H9 (cell line): ENCODE data around the gene ASMT. TPM values are rescaled to one million over a fixed set of nuclear protein-coding genes. Genes with fewer than 3 reads are reported as not detected.

Experiments used
- DNase-seq: peaks from one replicate; pipeline ENCODE4 v3.0.0-alpha.2; 2017
- H2AFZ ChIP-seq: one replicate; pipeline ENCODE4 v1.6.1; 2013; ENCODE audit warnings: mild to moderate bottlenecking, low read length, control low read depth, moderate library complexity
- H2AK5ac ChIP-seq: 2 replicates; pipeline ENCODE4 v1.6.1; 2013; ENCODE audit warnings: low read length, control low read depth, mixed read lengths; ENCODE audit not compliant: insufficient read length
- H2BK120ac ChIP-seq: one replicate; pipeline ENCODE4 v1.6.1; 2013; ENCODE audit warnings: low read depth, mild to moderate bottlenecking, low read length, control low read depth, inconsistent platforms; ENCODE audit not compliant: poor library complexity, severe bottlenecking
- H2BK12ac ChIP-seq: 2 replicates; pipeline ENCODE4 v1.6.1; 2013; ENCODE audit warnings: low read length, control low read depth, mixed read lengths, low read depth; ENCODE audit not compliant: insufficient read length
- H2BK15ac ChIP-seq: 2 replicates; pipeline ENCODE4 v1.6.1; 2013; ENCODE audit warnings: low read depth, low read length, control low read depth
- H2BK20ac ChIP-seq: one replicate; pipeline ENCODE4 v1.6.1; 2013; ENCODE audit warnings: low read depth, mild to moderate bottlenecking, low read length, control low read depth, inconsistent platforms; ENCODE audit not compliant: poor library complexity, severe bottlenecking
- H2BK5ac ChIP-seq: 2 replicates; pipeline ENCODE4 v1.6.1; 2013; ENCODE audit warnings: low read length, control low read depth, mixed read lengths; ENCODE audit not compliant: insufficient read length
- H3K14ac ChIP-seq: 2 replicates; pipeline ENCODE4 v1.6.1; 2013; ENCODE audit warnings: low read length, control low read depth; ENCODE audit not compliant: insufficient read depth
- H3K18ac ChIP-seq: 2 replicates; pipeline ENCODE4 v1.6.1; 2013; ENCODE audit warnings: low read depth, mild to moderate bottlenecking, mixed read lengths, low read length, control low read depth; ENCODE audit not compliant: insufficient read length
- H3K23ac ChIP-seq: 2 replicates; pipeline ENCODE4 v1.6.1; 2013; ENCODE audit warnings: low read length, control low read depth, mixed read lengths, low read depth; ENCODE audit not compliant: insufficient read length
- H3K23me2 ChIP-seq: 2 replicates; pipeline ENCODE4 v1.6.1; 2013; ENCODE audit warnings: low read depth, mild to moderate bottlenecking, mixed read lengths, low read length, control low read depth; ENCODE audit not compliant: insufficient read length, poor library complexity, severe bottlenecking
- H3K27ac ChIP-seq: 2 replicates; pipeline ENCODE4 v1.5.1; 2013; ENCODE audit warnings: low read length, control low read depth, mixed read lengths, low read depth; ENCODE audit not compliant: insufficient read length
- H3K27me3 ChIP-seq: 2 replicates; pipeline ENCODE4 v1.6.1; 2013; ENCODE audit warnings: low read length, control low read depth, inconsistent platforms; ENCODE audit not compliant: insufficient read depth
- H3K4ac ChIP-seq: 2 replicates; pipeline ENCODE4 v1.6.1; 2013; ENCODE audit warnings: low read depth, mild to moderate bottlenecking, control low read depth, inconsistent platforms, low read length, moderate library complexity
- H3K4me1 ChIP-seq: 2 replicates; pipeline ENCODE4 v1.6.1; 2013; ENCODE audit warnings: low read length, control low read depth, inconsistent platforms; ENCODE audit not compliant: insufficient read depth
- H3K4me2 ChIP-seq: 2 replicates; pipeline ENCODE4 v1.6.1; 2013; ENCODE audit warnings: low read length, control low read depth, mixed read lengths; ENCODE audit not compliant: insufficient read length, insufficient read depth
- H3K56ac ChIP-seq: 2 replicates; pipeline ENCODE4 v1.6.1; 2013; ENCODE audit warnings: low read depth, mild to moderate bottlenecking, mixed read lengths, low read length, control low read depth; ENCODE audit not compliant: insufficient read length
- H3K79me1 ChIP-seq: 2 replicates; pipeline ENCODE4 v1.6.1; 2013; ENCODE audit warnings: low read depth, mild to moderate bottlenecking, moderate library complexity, low read length, control low read depth, inconsistent platforms; ENCODE audit not compliant: insufficient read depth, poor library complexity, severe bottlenecking
- H3K79me2 ChIP-seq: 2 replicates; pipeline ENCODE4 v1.6.1; 2013; ENCODE audit warnings: low read length, control low read depth, inconsistent platforms; ENCODE audit not compliant: insufficient read depth
- H3K9ac ChIP-seq: 2 replicates; pipeline ENCODE4 v1.6.1; 2013; ENCODE audit warnings: low read length, control low read depth, mixed read lengths; ENCODE audit not compliant: insufficient read length; ENCODE audit errors: extremely low read depth
- H3K9me3 ChIP-seq: one replicate; pipeline ENCODE4 v1.6.1; 2013; ENCODE audit warnings: low read depth, low read length, inconsistent platforms; ENCODE audit not compliant: control insufficient read depth
- H3T11ph ChIP-seq: one replicate; pipeline ENCODE4 v1.6.1; 2013; ENCODE audit warnings: mild to moderate bottlenecking, low read length, control low read depth, inconsistent platforms
- H4K20me1 ChIP-seq: one replicate; pipeline ENCODE4 v1.6.1; 2013; ENCODE audit not compliant: control insufficient read depth, insufficient read length, insufficient read depth
- H4K5ac ChIP-seq: 2 replicates; pipeline ENCODE4 v1.6.1; 2013; ENCODE audit warnings: low read depth, mild to moderate bottlenecking, mixed read lengths, low read length, control low read depth; ENCODE audit not compliant: insufficient read length
- H4K8ac ChIP-seq: replicated peaks from 2 replicates; pipeline ENCODE4 v1.6.1; 2013; ENCODE audit warnings: low read length, control low read depth, mixed read lengths, low read depth; ENCODE audit not compliant: insufficient read length
- H4K91ac ChIP-seq: 2 replicates; pipeline ENCODE4 v1.6.1; 2013; ENCODE audit warnings: low read depth, mild to moderate bottlenecking, moderate library complexity, mixed read lengths, low read length, control low read depth; ENCODE audit not compliant: insufficient read length
- H3K27ac Mint-ChIP-seq, 3 experiments: 2 replicates in 2 of 3; 3 replicates in 1 of 3; pipeline ENCODE4 v1.8.0; 2020 to 2021; ENCODE audit warnings: mixed read lengths in 3 of 3, mild to moderate bottlenecking in 1 of 3, moderate library complexity in 1 of 3
- H3K27me3 Mint-ChIP-seq: 2 replicates; pipeline ENCODE4 v1.8.0; 2021; ENCODE audit warnings: low read depth, mild to moderate bottlenecking, moderate library complexity, mixed read lengths
- H3K36me3 Mint-ChIP-seq, 3 experiments: 2 replicates in 2 of 3; 3 replicates in 1 of 3; pipeline ENCODE4 v1.8.0; 2020 to 2021; ENCODE audit warnings: low read depth in 3 of 3, mixed read lengths in 3 of 3; ENCODE audit not compliant: insufficient read depth in 1 of 3
- H3K4me1 Mint-ChIP-seq, 2 experiments: 2 replicates each; pipeline ENCODE4 v1.8.0; 2020; ENCODE audit warnings: mixed read lengths in 2 of 2
- H3K4me3 Mint-ChIP-seq, 2 experiments: 2 replicates in 1 of 2; 3 replicates in 1 of 2; pipeline ENCODE4 v1.8.0; 2020 to 2021; ENCODE audit warnings: mild to moderate bottlenecking in 2 of 2, mixed read lengths in 2 of 2, moderate library complexity in 1 of 2
- H3K9me3 Mint-ChIP-seq, 2 experiments: 2 replicates in 1 of 2; 3 replicates in 1 of 2; pipeline ENCODE4 v1.8.0; 2020; ENCODE audit warnings: mild to moderate bottlenecking in 2 of 2, mixed read lengths in 2 of 2, moderate library complexity in 1 of 2
- WGBS: extraction: QIAGEN DNeasy Blood & Tissue Kit; methylation state at CpG from one replicate; pipeline ENCODE4 v1.1.7; 2013; ENCODE audit warnings: missing lambda C conversion rate, low lambda C conversion rate, mixed read lengths; ENCODE audit not compliant: insufficient read length; ENCODE audit errors: extremely low coverage; 5-methylcytosine and 5-hydroxymethylcytosine counted together
- total RNA-seq: library from RNA; stranded (reverse); gene quantifications from 2 replicates; pipeline ENCODE4 v1.2.1, GENCODE V29; 2021
- TF ChIP-seq, protein P1 (sequence below): fragments of 200-600 bp; sonication (generic); conservative IDR thresholded peaks from 3 replicates; pipeline ENCODE4 v1.8.0; 2021; ENCODE audit warnings: antibody characterized with exemption, mild to moderate bottlenecking

ASMT gene
- total RNA-seq, 1 experiment from 2014 or later, result 1.4 TPM

DNA sequence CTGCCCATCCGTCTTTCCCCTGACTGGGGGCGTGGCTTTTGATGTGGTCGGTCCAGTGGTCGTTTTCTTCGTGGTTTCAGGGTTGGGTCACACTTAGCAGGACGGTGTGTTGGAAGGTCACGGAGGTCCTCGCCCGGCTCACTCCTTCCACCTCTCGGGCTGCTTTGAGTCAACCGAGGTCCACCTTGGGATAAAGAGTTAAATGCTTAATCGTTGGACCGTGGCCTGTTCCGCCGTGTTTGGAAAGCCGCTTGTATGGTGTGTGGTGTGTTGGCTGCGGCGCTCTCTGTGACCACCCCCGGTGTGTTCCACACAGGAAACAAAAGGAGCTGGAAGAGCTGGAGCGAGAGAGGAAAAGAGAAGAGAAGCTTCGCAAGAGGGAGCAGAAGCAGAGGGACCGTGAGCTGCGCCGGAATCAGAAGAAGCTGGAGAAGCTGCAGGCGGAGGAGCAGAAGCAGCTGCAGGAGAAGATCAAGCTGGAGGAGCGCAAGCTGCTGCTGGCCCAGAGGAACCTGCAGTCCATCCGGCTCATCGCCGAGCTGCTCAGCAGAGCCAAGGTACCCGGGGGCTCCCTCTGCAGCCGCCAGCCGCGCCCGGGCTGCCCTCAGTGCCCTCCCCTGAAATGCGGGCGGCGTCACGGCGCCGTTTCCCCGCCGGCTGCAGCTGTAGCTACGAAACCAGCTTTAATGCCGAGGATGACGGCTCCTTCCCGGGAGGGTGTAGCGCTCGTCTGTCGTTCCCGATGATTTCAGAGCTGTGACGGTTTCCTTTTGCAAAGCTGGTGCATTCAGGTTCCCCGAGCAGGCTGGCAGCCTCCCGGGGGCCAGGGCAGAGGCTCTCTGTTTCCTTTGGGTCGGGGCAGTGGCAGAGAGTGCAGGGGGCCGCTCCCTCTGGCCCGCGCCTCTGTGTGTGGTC lies 15.7 kb upstream of the ASMT start:
- Histone ChIP-seq H3T11ph (no peak overlapping the region), H3K4me2 (no peak overlapping the region), H2BK15ac (no peak overlapping the region), H3K23ac (no peak overlapping the region), H4K8ac (no peak overlapping the region), H3K79me2 (peaks cover 9% of the 10 kb centered on the region; the same call in 1 of the 2 replicates), H3K79me1 (peaks cover 11% of the 10 kb centered on the region), H2AK5ac (no peak overlapping the region), H3K4me1 (no peaks in the 10 kb centered on the region), H3K27me3 (no peaks in the 10 kb centered on the region), H2BK12ac (no peak overlapping the region), H3K9ac (no peak overlapping the region), H3K14ac (no peak overlapping the region), H3K4ac (no peak overlapping the region), H4K20me1 (peaks cover 4% of the 10 kb centered on the region), H3K27ac (no peak overlapping the region), H2BK5ac (no peak overlapping the region), H4K91ac (no peak overlapping the region), H2BK120ac (no peak overlapping the region), H3K9me3 (no peaks in the 10 kb centered on the region), H2AFZ (no peak overlapping the region), H3K18ac (no peak overlapping the region), H2BK20ac (no peak overlapping the region), H3K56ac (no peak overlapping the region), H4K5ac (no peak overlapping the region), H3K23me2 (no peaks in the 10 kb centered on the region)
- DNase-seq, result no peak
- no CpG with 5 or more reads among the region's 57 CpGs for WGBS
- Mint-ChIP-seq H3K27ac (no peak overlapping the region; a peak in 3 of 7 replicates), H3K9me3 (no peaks in the 10 kb centered on the region; a peak in 1 of 5 replicates), H3K4me3 (no peak overlapping the region; a peak in 1 of 5 replicates), H3K4me1 (0 out of 4 replicates have a peak, but pooled peaks cover 0 to 1% of the 10 kb centered on the region in 2 experiments), H3K36me3 (peaks cover 50 to 83% (median 77%) of the 10 kb centered on the region in 3 experiments), H3K27me3 (no peaks in the 10 kb centered on the region)
- TF ChIP-seq, protein P1, sequence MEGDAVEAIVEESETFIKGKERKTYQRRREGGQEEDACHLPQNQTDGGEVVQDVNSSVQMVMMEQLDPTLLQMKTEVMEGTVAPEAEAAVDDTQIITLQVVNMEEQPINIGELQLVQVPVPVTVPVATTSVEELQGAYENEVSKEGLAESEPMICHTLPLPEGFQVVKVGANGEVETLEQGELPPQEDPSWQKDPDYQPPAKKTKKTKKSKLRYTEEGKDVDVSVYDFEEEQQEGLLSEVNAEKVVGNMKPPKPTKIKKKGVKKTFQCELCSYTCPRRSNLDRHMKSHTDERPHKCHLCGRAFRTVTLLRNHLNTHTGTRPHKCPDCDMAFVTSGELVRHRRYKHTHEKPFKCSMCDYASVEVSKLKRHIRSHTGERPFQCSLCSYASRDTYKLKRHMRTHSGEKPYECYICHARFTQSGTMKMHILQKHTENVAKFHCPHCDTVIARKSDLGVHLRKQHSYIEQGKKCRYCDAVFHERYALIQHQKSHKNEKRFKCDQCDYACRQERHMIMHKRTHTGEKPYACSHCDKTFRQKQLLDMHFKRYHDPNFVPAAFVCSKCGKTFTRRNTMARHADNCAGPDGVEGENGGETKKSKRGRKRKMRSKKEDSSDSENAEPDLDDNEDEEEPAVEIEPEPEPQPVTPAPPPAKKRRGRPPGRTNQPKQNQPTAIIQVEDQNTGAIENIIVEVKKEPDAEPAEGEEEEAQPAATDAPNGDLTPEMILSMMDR, result no peak
